Measurements from ENCODE around the gene CRYL1.

Gene CRYL1

GRCh38 chr13:20553311-20553710 is 27.7 kb upstream of the CRYL1 start:
- no peaks in the 10 kb centered on the region for H3K9me3 Mint-ChIP-seq
- no peak overlapping the region for H3K4me3 Mint-ChIP-seq
- H3K4me1 Mint-ChIP-seq (ENCODE audit: low read depth): no peaks in the 10 kb centered on the region
- no peaks in the 10 kb centered on the region for H3K36me3 Mint-ChIP-seq (ENCODE audit: low read depth)
- no peak overlapping the region for H3K27ac Mint-ChIP-seq
- peaks cover 3% of the 10 kb centered on the region for H3K27me3 Mint-ChIP-seq (ENCODE audit: low read depth)

GRCh38 chr13:20550799-20551198 is 25.1 kb upstream of the CRYL1 start:
- Mint-ChIP-seq H3K36me3 (ENCODE audit: low read depth) (no peaks in the 10 kb centered on the region), H3K27ac (no peak overlapping the region), H3K4me3 (no peak overlapping the region), H3K4me1 (ENCODE audit: low read depth) (peaks cover 2% of the 10 kb centered on the region), H3K27me3 (ENCODE audit: low read depth) (peaks cover 6% of the 10 kb centered on the region), H3K9me3 (no peaks in the 10 kb centered on the region)

DNA sequence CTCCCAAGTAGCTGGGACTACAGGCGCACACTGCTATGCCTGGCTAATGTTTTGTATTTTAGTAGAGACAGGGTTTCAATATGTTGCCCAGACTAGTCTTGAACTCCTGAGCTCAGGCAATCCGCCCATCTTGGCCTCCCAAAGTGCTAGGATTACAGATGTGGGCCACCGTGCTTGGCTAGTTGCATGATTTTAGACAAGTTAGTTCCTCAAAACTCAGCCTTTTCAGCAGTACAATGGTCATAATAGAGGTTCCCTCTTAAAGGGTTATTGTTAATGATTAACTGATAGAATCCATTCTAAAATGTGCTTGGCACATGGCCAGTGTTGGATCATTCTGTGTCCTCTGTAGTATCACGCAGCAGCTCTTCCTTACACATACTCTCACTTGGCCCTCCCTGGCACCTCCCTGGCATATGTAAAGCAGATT is 21.8 kb upstream of the CRYL1 start:
- Mint-ChIP-seq H3K27ac (no peak overlapping the region), H3K4me3 (no peak overlapping the region), H3K4me1 (ENCODE audit: low read depth) (peaks cover 2% of the 10 kb centered on the region), H3K9me3 (no peaks in the 10 kb centered on the region), H3K27me3 (ENCODE audit: low read depth) (peaks cover 3% of the 10 kb centered on the region), H3K36me3 (ENCODE audit: low read depth) (no peaks in the 10 kb centered on the region)

- Mint-ChIP-seq H3K27ac (no peak overlapping the region), H3K4me3 (no peak overlapping the region), H3K4me1 (ENCODE audit: low read depth) (peaks cover 2% of the 10 kb centered on the region), H3K27me3 (ENCODE audit: low read depth) (peaks cover 3% of the 10 kb centered on the region), H3K36me3 (ENCODE audit: low read depth) (no peaks in the 10 kb centered on the region), H3K9me3 (no peaks in the 10 kb centered on the region)
Observed at GRCh38 chr13:20546556-20546955, 20.9 kb upstream of the CRYL1 start.

DNA sequence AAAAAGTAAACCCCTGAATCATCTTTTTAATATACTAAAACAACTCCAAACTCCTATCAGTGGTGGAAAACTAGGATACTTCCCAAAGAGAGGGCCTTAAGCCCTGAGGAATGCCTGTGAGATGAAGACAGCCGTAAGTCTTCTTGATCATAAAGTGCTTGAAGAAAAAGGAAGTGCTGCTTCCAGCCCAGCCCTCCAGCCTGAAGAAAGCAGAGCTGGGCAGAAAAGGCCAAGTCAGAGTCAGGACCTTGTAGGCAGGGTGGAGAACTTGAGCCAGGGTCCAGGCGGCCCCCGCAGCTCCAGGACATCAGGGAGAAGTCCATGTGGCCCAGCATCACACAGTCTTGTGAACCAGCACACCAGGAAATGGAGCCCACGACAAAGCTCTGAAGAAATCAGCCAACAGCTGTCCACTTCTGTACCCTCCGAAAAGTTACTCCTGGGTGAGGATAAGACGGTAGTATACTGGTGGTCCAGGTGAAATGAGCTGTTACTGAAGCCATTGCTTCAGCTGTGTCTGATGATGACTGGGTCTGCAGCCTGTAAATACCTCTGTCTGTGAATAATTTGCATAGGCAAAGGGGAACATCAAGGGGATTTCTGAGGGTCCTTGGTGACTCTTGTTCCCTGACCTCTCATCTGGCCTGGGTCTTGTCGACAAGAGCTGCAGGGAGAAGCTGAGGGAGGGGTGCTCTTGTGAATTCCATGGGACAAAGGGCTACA is 18.7 kb upstream of the CRYL1 start:
- Mint-ChIP-seq H3K27me3 (ENCODE audit: low read depth) (peaks cover 3% of the 10 kb centered on the region), H3K27ac (no peak overlapping the region), H3K36me3 (ENCODE audit: low read depth) (no peaks in the 10 kb centered on the region), H3K4me3 (no peak overlapping the region), H3K4me1 (ENCODE audit: low read depth) (peaks cover 2% of the 10 kb centered on the region), H3K9me3 (no peaks in the 10 kb centered on the region)

GRCh38 chr13:20536992-20537391 is 11.3 kb upstream of the CRYL1 start:
- peaks cover 19% of the 10 kb centered on the region for H3K9me3 Mint-ChIP-seq
- H3K36me3 Mint-ChIP-seq (ENCODE audit: low read depth): no peaks in the 10 kb centered on the region
- H3K27ac Mint-ChIP-seq: no peak overlapping the region
- no peaks in the 10 kb centered on the region for H3K27me3 Mint-ChIP-seq (ENCODE audit: low read depth)
- H3K4me3 Mint-ChIP-seq: no peak overlapping the region
- no peaks in the 10 kb centered on the region for H3K4me1 Mint-ChIP-seq (ENCODE audit: low read depth)

DNA sequence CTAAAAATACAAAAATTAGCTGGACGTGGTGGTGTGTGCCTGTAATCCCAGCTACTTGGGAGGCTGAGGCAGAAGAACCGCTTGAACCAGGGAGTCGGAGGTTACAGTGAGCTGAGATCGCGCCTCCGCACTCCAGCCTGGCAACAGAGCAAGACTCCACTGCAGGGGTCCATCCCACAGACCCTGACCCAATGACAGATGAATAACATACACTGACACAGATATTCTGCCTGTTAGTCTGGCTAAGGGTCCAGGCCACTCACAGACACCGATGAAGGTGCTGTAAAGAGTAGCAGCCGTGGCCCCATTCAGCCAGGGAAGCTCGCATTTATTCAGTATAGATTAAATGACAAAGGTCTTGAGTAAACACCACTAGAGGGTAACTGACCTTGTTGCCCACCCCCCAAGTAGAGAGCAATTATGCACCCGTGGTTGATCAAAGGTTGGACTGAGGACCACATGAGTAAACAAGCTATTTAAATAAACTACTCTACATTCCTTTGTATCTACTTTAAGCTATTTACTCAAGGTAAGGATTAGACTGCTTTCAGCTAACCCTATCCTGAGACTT is 8.5 kb upstream of the CRYL1 start:
- H3K27ac Mint-ChIP-seq: no peak overlapping the region
- no peaks in the 10 kb centered on the region for H3K4me1 Mint-ChIP-seq (ENCODE audit: low read depth)
- no peaks in the 10 kb centered on the region for H3K27me3 Mint-ChIP-seq (ENCODE audit: low read depth)
- H3K9me3 Mint-ChIP-seq: peaks cover 27% of the 10 kb centered on the region
- H3K36me3 Mint-ChIP-seq (ENCODE audit: low read depth): no peaks in the 10 kb centered on the region
- H3K4me3 Mint-ChIP-seq: no peak overlapping the region

GRCh38 chr13:20528452-20528851 is 2.8 kb upstream of the CRYL1 start:
- peaks cover 16% of the 10 kb centered on the region for H3K4me1 Mint-ChIP-seq (ENCODE audit: low read depth)
- no peaks in the 10 kb centered on the region for H3K36me3 Mint-ChIP-seq (ENCODE audit: low read depth)
- no peak overlapping the region for H3K27ac Mint-ChIP-seq
- no peaks in the 10 kb centered on the region for H3K27me3 Mint-ChIP-seq (ENCODE audit: low read depth)
- H3K9me3 Mint-ChIP-seq: peaks cover 8% of the 10 kb centered on the region
- no peak overlapping the region for H3K4me3 Mint-ChIP-seq

DNA sequence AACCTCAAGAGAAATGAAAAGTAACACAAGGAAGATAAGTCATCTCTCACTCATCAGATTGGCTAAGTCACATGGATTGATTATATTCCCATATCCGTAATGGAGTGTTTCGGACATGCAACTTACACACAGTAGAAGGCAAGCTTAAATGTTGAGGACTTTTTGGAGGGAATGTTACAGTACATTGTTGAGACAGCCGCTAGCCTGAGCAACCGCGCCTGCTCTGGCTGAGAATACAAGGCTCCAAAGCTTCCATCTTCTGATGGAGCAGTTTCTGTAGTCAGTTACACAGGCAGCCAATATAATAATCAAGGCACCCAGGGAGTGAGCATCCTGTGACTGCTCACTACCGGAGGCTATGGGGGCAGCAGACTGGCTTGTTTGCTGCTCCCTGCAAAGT is 1.0 kb upstream of the CRYL1 start:
- Mint-ChIP-seq H3K4me1 (ENCODE audit: low read depth) (peaks cover 16% of the 10 kb centered on the region), H3K36me3 (ENCODE audit: low read depth) (no peaks in the 10 kb centered on the region), H3K27ac (peak overlapping the region; percentile 88), H3K4me3 (peak overlapping the region; percentile 87), H3K9me3 (peaks cover 8% of the 10 kb centered on the region), H3K27me3 (ENCODE audit: low read depth) (no peaks in the 10 kb centered on the region)

GRCh38 chr13:20525144-20525600 is 485 bp downstream of the CRYL1 start:
- H3K4me1 Mint-ChIP-seq (ENCODE audit: low read depth): peaks cover 16% of the 10 kb centered on the region
- peak overlapping the region; percentile 81 for H3K4me3 Mint-ChIP-seq
- peak overlapping the region; percentile 65 for H3K27ac Mint-ChIP-seq
- no peaks in the 10 kb centered on the region for H3K27me3 Mint-ChIP-seq (ENCODE audit: low read depth)
- H3K36me3 Mint-ChIP-seq (ENCODE audit: low read depth): no peaks in the 10 kb centered on the region
- H3K9me3 Mint-ChIP-seq: no peaks in the 10 kb centered on the region

DNA sequence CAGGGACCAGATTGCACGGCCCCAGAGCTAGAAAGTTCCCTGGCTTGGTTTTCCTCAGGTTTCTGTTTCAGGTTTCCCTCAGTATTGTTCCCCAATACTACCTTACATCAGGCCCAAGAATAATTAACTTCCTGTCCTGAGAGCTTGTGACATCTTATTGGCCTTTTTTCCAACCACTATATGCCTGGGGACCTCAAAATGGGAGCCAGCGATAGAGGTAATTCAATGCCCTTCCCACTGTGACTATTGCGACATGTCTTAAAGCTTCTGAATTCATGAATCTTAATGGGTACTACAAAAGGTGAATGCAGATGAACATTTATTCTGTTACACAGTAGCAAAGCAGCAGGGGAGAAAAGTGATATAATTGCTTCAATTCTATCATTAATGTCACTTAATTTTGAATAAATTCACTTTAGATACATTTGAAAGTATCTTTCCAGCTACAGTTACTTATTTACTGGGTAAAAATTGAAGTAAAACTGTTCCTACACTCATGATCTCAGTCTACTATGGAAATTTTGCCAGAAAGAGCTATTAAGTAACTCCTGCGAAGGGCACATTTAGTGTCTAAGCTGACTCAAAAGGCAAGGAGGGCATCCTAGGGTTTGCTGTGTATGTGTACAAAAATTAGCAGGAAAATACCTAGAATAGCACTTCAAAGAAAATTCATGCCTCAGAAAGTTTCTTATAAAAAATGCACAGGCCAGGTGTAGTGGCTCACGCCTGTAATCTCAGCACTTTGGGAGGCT is 4.1 kb downstream of the CRYL1 start:
- Mint-ChIP-seq H3K27ac (no peak overlapping the region), H3K4me3 (no peak overlapping the region)

GRCh38 chr13:20519875-20520274 is 5.8 kb downstream of the CRYL1 start:
- no peak overlapping the region for H3K27ac Mint-ChIP-seq
- no peaks in the 10 kb centered on the region for H3K27me3 Mint-ChIP-seq (ENCODE audit: low read depth)

More for the DNA sequence above, 4.1 kb downstream of the CRYL1 start:
- H3K9me3 Mint-ChIP-seq: no peaks in the 10 kb centered on the region
- no peaks in the 10 kb centered on the region for H3K36me3 Mint-ChIP-seq (ENCODE audit: low read depth)
- H3K4me1 Mint-ChIP-seq (ENCODE audit: low read depth): peaks cover 9% of the 10 kb centered on the region
- H3K27me3 Mint-ChIP-seq (ENCODE audit: low read depth): no peaks in the 10 kb centered on the region

DNA sequence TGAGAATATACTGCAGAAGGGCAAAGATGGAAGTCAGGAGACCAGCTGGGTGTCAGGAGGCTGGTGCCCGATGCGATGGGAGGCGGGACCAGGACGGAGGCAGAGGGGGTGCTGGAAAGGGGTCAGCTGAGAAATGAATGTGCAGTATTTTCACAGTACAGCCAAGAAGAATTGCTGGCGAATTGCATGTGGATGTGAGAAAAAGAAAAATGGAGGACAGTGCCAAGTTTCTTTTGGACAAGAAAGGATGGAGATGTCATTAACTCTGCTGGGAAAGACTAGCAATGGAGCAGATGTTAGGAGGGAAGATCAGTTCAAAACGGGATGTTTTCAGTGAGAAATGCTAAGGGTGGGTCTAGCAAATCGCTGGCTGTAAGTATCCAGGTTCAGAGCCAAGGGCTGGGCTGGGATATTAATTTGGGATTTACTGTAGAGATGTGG is 7.0 kb downstream of the CRYL1 start:
- Mint-ChIP-seq H3K4me1 (ENCODE audit: low read depth) (no peaks in the 10 kb centered on the region), H3K36me3 (ENCODE audit: low read depth) (no peaks in the 10 kb centered on the region), H3K27me3 (ENCODE audit: low read depth) (no peaks in the 10 kb centered on the region), H3K4me3 (no peak overlapping the region), H3K9me3 (no peaks in the 10 kb centered on the region), H3K27ac (no peak overlapping the region)

More at GRCh38 chr13:20519875-20520274, 5.8 kb downstream of the CRYL1 start:
- no peak overlapping the region for H3K4me3 Mint-ChIP-seq
- H3K9me3 Mint-ChIP-seq: no peaks in the 10 kb centered on the region
- peaks cover 4% of the 10 kb centered on the region for H3K4me1 Mint-ChIP-seq (ENCODE audit: low read depth)
- no peaks in the 10 kb centered on the region for H3K36me3 Mint-ChIP-seq (ENCODE audit: low read depth)

DNA sequence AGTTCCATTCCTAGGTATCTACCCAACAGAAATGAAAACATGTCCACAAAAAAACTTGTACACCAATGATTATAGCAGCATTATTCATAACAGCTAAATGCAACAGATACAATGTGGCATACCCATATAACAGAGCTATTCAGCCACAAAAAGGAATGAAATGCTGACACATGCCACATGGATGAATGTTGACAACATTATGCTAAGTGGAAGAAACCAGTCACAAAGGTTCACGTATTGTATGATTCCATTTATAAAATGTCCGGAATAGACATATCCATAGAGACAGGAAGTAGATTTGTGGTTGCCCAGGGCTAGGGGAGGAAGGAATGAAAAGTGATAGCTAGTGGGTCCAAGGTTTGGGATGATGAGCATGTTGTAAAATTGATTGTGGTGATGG is 10.8 kb downstream of the CRYL1 start:
- Mint-ChIP-seq H3K9me3 (no peaks in the 10 kb centered on the region), H3K4me1 (ENCODE audit: low read depth) (no peaks in the 10 kb centered on the region), H3K4me3 (no peak overlapping the region), H3K36me3 (ENCODE audit: low read depth) (peaks cover 3% of the 10 kb centered on the region), H3K27ac (no peak overlapping the region), H3K27me3 (ENCODE audit: low read depth) (no peaks in the 10 kb centered on the region)
